ENCODE results near the gene WDR33.
"Not testable (repeated sequence)": the region's sequence is repeated elsewhere in the genome, so short reads cannot be mapped to it uniquely, and the experiment has no call there.

Gene WDR33

GRCh38 chr2:127759931-127760330, 51.0 kb downstream of the WDR33 start:
- DNase-seq: no peak

GRCh38 chr2:127754186-127754585, 56.8 kb downstream of the WDR33 start:
- DNase-seq: no peak

- no peak for DNase-seq
Observed at GRCh38 chr2:127753374-127753773, 57.6 kb downstream of the WDR33 start.

- DNase-seq: not testable (repeated sequence)
Observed at GRCh38 chr2:127749537-127749936, 61.4 kb downstream of the WDR33 start.

- DNase-seq: no peak
Observed at GRCh38 chr2:127747621-127748020, 63.4 kb downstream of the WDR33 start.

- DNase-seq: no peak
Observed at GRCh38 chr2:127743477-127744026, 67.4 kb downstream of the WDR33 start.

GRCh38 chr2:127740665-127741288, 70.2 kb downstream of the WDR33 start:
- DNase-seq: no peak

- no peak for DNase-seq
Observed at GRCh38 chr2:127739800-127740199, 71.2 kb downstream of the WDR33 start.

GRCh38 chr2:127737892-127738291, 73.1 kb downstream of the WDR33 start:
- no peak for DNase-seq

- no peak for DNase-seq
Observed at GRCh38 chr2:127735537-127736399, 75.2 kb downstream of the WDR33 start.

GRCh38 chr2:127735044-127735443, 75.9 kb downstream of the WDR33 start:
- DNase-seq: no peak

GRCh38 chr2:127733816-127734537, 77.0 kb downstream of the WDR33 start:
- no peak for DNase-seq

- no peak for DNase-seq
Observed at GRCh38 chr2:127733113-127733815, 77.7 kb downstream of the WDR33 start.

- no peak for DNase-seq
Observed at GRCh38 chr2:127726158-127726880, 84.7 kb downstream of the WDR33 start.

- DNase-seq: no peak
Observed at GRCh38 chr2:127722807-127723206, 88.2 kb downstream of the WDR33 start.

GRCh38 chr2:127721978-127722355, 89.0 kb downstream of the WDR33 start:
- DNase-seq: no peak

GRCh38 chr2:127721311-127721977, 89.5 kb downstream of the WDR33 start:
- DNase-seq: no peak

- no peak for DNase-seq
Observed at GRCh38 chr2:127719301-127720218, 91.4 kb downstream of the WDR33 start.

GRCh38 chr2:127718271-127718670, 92.7 kb downstream of the WDR33 start:
- DNase-seq: no peak

GRCh38 chr2:127715778-127716449, 95.1 kb downstream of the WDR33 start:
- no peak for DNase-seq
